ENCODE data around the gene TM6SF1. TPM values are rescaled to one million over a fixed set of nuclear protein-coding genes. Genes with fewer than 3 reads are reported as not detected.
A peak's percentile ranks its signal among the peaks of the same experiment; 100 is the strongest.
"Not testable (repeated sequence)": the region's sequence is repeated elsewhere in the genome, so short reads cannot be mapped to it uniquely, and the experiment has no call there.

The TM6SF1 gene
- polyA plus RNA-seq, 1 donor: 3.2 TPM

GRCh38 chr15:83114856-83115255, 7.4 kb downstream of the TM6SF1 start:
- no peak for DNase-seq

GRCh38 chr15:83115410-83115809, 8.0 kb downstream of the TM6SF1 start:
- DNase-seq: no peak

- DNase-seq: no peak
Measured at GRCh38 chr15:83115831-83116565, 8.6 kb downstream of the TM6SF1 start.

GRCh38 chr15:83118291-83118827, 10.9 kb downstream of the TM6SF1 start:
- no peak for DNase-seq

GRCh38 chr15:83118968-83119367, 11.5 kb downstream of the TM6SF1 start:
- no peak for DNase-seq

GRCh38 chr15:83119968-83120581, 12.6 kb downstream of the TM6SF1 start:
- DNase-seq: no peak

- no peak for DNase-seq
Measured at GRCh38 chr15:83123529-83123928, 16.1 kb downstream of the TM6SF1 start.

- no peak for DNase-seq
Measured at GRCh38 chr15:83127547-83128150, 20.2 kb downstream of the TM6SF1 start.

- no peak for DNase-seq
Measured at GRCh38 chr15:83129791-83130190, 22.3 kb downstream of the TM6SF1 start.

GRCh38 chr15:83132861-83133523, 25.5 kb downstream of the TM6SF1 start:
- no peak for DNase-seq

- not testable (repeated sequence) for DNase-seq
Measured at GRCh38 chr15:83142151-83142550, 34.7 kb downstream of the TM6SF1 start.

- no peak for DNase-seq
Measured at GRCh38 chr15:83144771-83145170, 37.3 kb downstream of the TM6SF1 start.

GRCh38 chr15:83153288-83153687, 45.8 kb downstream of the TM6SF1 start:
- DNase-seq: no peak

- no peak for DNase-seq
Measured at GRCh38 chr15:83155942-83156341, 48.5 kb downstream of the TM6SF1 start.

- no peak for DNase-seq
Measured at GRCh38 chr15:83158393-83158792, 50.9 kb downstream of the TM6SF1 start.

GRCh38 chr15:83160741-83161140, 53.3 kb downstream of the TM6SF1 start:
- DNase-seq: no peak

GRCh38 chr15:83163032-83163431, 55.6 kb downstream of the TM6SF1 start:
- no peak for DNase-seq

GRCh38 chr15:83164111-83164770, 56.8 kb downstream of the TM6SF1 start:
- DNase-seq: no peak

- no peak for DNase-seq
Measured at GRCh38 chr15:83164771-83165404, 57.4 kb downstream of the TM6SF1 start.

GRCh38 chr15:83166218-83166617, 58.8 kb downstream of the TM6SF1 start:
- peak; percentile 3 for DNase-seq

GRCh38 chr15:83166830-83167229, 59.4 kb downstream of the TM6SF1 start:
- no peak for DNase-seq

- DNase-seq: not testable (repeated sequence)
Measured at GRCh38 chr15:83169576-83169975, 62.1 kb downstream of the TM6SF1 start.
